ENCODE data around the gene EPHA1.

EPHA1 gene

DNA sequence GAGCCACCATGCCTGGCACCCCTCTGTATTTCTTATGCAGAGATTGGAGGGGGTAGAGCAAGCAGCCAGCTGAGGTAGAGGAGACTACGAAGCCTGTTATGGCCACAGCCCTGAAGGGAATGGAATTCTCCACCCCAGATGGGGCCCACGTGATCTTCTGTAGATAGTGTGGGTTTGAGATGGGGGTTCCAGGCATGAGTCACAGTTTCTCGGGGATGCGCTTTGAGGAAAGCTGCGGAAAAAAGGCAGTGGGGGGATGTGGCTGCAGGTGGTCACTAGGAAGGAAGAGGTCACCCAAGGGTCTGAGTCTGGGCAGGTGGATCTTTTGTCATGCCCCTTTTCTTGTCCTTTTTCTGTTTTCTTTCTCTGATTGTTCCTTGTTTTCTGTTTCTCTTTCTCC, 57.6 kb downstream of the EPHA1 start:
- Histone ChIP-seq H3K4me1 (ENCODE audit: control insufficient read depth, insufficient read depth, low read length) (peaks cover 2% of the 10 kb centered on the region), H3K9me3 (ENCODE audit: control insufficient read depth, insufficient read depth, low read length) (no peaks in the 10 kb centered on the region), H3K27me3 (ENCODE audit: control insufficient read depth, insufficient read depth, low read length) (no peaks in the 10 kb centered on the region), H3K27ac (ENCODE audit: low read length) (no peak overlapping the region), H3K4me3 (ENCODE audit: low read length) (no peak overlapping the region), H3K36me3 (ENCODE audit: control insufficient read depth, insufficient read depth, low read length) (peaks cover 4% of the 10 kb centered on the region; the same call in 1 of the 2 replicates)
- no CpG with 5 or more reads among the region's 5 CpGs for WGBS (ENCODE audit: insufficient coverage, insufficient read length)
- no peak for DNase-seq (ENCODE audit: low read depth, low spot score)

DNA sequence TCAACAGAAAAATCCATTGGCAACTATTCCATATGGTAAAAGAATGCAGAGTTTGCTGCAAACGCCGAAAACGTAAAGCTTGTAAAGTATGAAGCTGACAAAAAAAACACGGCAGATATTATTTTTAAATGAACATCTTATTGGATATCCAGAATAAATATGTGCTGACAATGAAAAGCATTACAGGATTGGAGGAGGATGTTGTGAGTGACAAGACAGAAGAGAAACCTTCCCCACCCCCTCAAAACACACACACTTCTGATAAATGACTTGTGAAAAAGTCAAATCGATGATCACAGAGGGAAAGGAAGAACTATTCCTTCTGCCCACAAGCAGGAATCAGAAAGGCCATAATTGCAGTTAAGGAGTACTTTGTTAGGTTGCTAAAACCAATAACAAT, 60.7 kb downstream of the EPHA1 start:
- H3K27me3 ChIP-seq (ENCODE audit: control insufficient read depth, insufficient read depth, low read length), result no peaks in the 10 kb centered on the region
- no peaks in the 10 kb centered on the region for H3K9me3 ChIP-seq (ENCODE audit: control insufficient read depth, insufficient read depth, low read length)
- no peaks in the 10 kb centered on the region for H3K36me3 ChIP-seq (ENCODE audit: control insufficient read depth, insufficient read depth, low read length)
- WGBS (ENCODE audit: insufficient coverage, insufficient read length), result no CpG with 5 or more reads among the region's 5 CpGs
- no peak overlapping the region for H3K4me3 ChIP-seq (ENCODE audit: low read length)
- H3K4me1 ChIP-seq (ENCODE audit: control insufficient read depth, insufficient read depth, low read length), result peaks cover 2% of the 10 kb centered on the region
- H3K27ac ChIP-seq (ENCODE audit: low read length), result no peak overlapping the region
- DNase-seq (ENCODE audit: low read depth, low spot score), result no peak

DNA sequence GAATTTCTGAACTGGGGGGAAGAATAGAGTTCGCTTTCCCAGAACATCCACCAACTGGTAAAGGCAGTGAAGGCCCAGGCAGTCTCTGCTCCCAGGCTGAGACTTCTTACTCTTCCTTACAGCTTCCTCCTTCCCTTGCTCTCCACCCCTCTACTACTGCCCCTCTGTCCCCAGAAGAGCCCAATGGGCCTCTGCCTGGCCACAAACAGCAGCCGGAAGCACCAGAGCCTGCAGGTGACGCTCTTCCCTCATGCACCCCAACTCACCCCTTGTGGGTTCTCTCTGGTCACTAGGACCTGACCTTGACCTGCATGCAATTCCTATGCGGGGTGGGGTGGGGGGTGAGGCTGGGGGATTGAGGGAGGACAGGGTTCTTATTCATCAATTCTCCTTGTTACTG, 62.6 kb downstream of the EPHA1 start:
- H3K4me3 ChIP-seq (ENCODE audit: low read length), result no peak overlapping the region
- no peak for DNase-seq (ENCODE audit: low read depth, low spot score)
- no peak overlapping the region for H3K27ac ChIP-seq (ENCODE audit: low read length)
- H3K27me3 ChIP-seq (ENCODE audit: control insufficient read depth, insufficient read depth, low read length), result no peaks in the 10 kb centered on the region
- H3K4me1 ChIP-seq (ENCODE audit: control insufficient read depth, insufficient read depth, low read length), result no peaks in the 10 kb centered on the region; the same call in 1 of the 2 replicates
- no peaks in the 10 kb centered on the region for H3K36me3 ChIP-seq (ENCODE audit: control insufficient read depth, insufficient read depth, low read length)
- no CpG with 5 or more reads among the region's 4 CpGs for WGBS (ENCODE audit: insufficient coverage, insufficient read length)
- no peaks in the 10 kb centered on the region for H3K9me3 ChIP-seq (ENCODE audit: control insufficient read depth, insufficient read depth, low read length)

DNA sequence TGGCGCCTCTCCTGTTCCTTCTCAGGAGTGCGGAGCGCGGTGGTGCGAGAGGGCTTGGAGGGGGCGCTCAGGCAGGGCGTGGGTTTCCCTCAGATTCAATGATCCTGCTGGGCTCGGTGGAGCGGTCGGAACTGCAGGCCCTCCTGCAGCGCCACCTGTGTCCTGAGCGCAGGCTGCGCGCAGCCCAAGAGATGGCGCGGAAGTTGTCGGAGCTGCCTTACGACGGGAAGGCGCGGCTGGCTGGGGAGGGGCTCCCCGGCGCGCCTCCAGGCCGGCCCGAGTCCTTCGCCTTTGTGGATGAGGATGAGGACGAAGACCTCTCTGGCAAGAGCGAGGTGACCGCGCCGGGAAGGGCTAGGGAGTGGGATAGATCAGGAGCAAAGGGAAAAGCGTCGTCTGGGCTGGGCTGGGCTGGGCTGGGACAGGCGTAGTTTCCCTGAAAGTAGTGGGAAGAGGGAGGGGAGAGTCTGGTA, 63.2 kb downstream of the EPHA1 start:
- Histone ChIP-seq H3K27ac (ENCODE audit: low read length) (no peak overlapping the region), H3K4me1 (ENCODE audit: control insufficient read depth, insufficient read depth, low read length) (no peaks in the 10 kb centered on the region; the same call in 1 of the 2 replicates), H3K4me3 (ENCODE audit: low read length) (peak overlapping the region; percentile 21; the same call in 1 of the 2 replicates), H3K36me3 (ENCODE audit: control insufficient read depth, insufficient read depth, low read length) (no peaks in the 10 kb centered on the region), H3K27me3 (ENCODE audit: control insufficient read depth, insufficient read depth, low read length) (no peaks in the 10 kb centered on the region), H3K9me3 (ENCODE audit: control insufficient read depth, insufficient read depth, low read length) (no peaks in the 10 kb centered on the region)
- no CpG with 5 or more reads among the region's 35 CpGs for WGBS (ENCODE audit: insufficient coverage, insufficient read length)
- peak; percentile 68 for DNase-seq (ENCODE audit: low read depth, low spot score)

DNA sequence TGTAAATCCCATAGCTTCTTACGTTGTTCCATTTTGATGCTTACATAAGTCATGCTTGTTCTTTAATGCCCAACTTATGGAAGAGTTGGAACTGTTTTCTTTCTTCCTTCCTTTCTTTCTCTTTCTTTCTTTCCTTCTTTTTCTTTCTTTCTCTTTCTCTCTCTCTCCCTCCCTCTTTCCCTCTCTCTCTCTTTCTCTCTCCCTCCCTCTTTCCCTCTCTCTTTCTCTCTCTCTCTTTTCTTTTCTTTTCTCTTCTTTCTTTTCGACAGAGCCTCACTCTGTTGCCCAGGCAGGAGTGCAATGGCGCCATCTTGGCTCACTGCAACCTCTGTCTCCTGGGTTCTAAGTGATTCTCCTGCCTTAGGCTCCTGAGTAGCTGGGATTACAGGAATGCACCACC, 65.1 kb downstream of the EPHA1 start:
- Histone ChIP-seq H3K27ac (ENCODE audit: low read length) (no peak overlapping the region), H3K36me3 (ENCODE audit: control insufficient read depth, insufficient read depth, low read length) (no peaks in the 10 kb centered on the region), H3K4me1 (ENCODE audit: control insufficient read depth, insufficient read depth, low read length) (no peaks in the 10 kb centered on the region; the same call in 1 of the 2 replicates), H3K4me3 (ENCODE audit: low read length) (no peak overlapping the region), H3K27me3 (ENCODE audit: control insufficient read depth, insufficient read depth, low read length) (no peaks in the 10 kb centered on the region), H3K9me3 (ENCODE audit: control insufficient read depth, insufficient read depth, low read length) (no peaks in the 10 kb centered on the region)
- no peak for DNase-seq (ENCODE audit: low read depth, low spot score)
- no CpG with 5 or more reads among the region's 3 CpGs for WGBS (ENCODE audit: insufficient coverage, insufficient read length)

DNA sequence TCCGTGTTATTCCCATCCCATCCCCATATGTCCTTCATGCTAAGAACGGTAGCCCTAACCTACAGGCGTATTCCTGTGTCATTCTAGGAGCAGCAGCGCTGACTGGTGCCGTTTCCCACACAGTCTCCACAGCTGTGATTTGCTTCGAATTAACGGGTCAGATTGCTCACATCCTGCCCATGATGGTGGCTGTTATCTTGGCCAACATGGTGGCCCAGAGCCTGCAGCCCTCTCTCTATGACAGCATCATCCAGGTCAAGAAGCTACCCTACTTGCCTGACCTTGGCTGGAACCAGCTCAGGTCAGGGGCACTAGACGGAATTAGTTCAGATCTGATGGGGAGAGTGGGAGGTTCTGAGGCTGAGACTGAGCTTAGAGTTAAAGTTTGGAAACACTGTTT, 66.8 kb downstream of the EPHA1 start:
- no peaks in the 10 kb centered on the region for H3K36me3 ChIP-seq (ENCODE audit: control insufficient read depth, insufficient read depth, low read length)
- no CpG with 5 or more reads among the region's 8 CpGs for WGBS (ENCODE audit: insufficient coverage, insufficient read length)
- H3K27me3 ChIP-seq (ENCODE audit: control insufficient read depth, insufficient read depth, low read length), result no peaks in the 10 kb centered on the region
- no peak overlapping the region for H3K4me3 ChIP-seq (ENCODE audit: low read length)
- DNase-seq (ENCODE audit: low read depth, low spot score), result no peak
- H3K9me3 ChIP-seq (ENCODE audit: control insufficient read depth, insufficient read depth, low read length), result no peaks in the 10 kb centered on the region
- H3K27ac ChIP-seq (ENCODE audit: low read length), result no peak overlapping the region
- H3K4me1 ChIP-seq (ENCODE audit: control insufficient read depth, insufficient read depth, low read length), result no peaks in the 10 kb centered on the region; the same call in 1 of the 2 replicates
